ENCODE results near the gene PLB1. TPM values are rescaled to one million over a fixed set of nuclear protein-coding genes. Genes with fewer than 3 reads are reported as not detected.
"Not testable (repeated sequence)": the region's sequence is repeated elsewhere in the genome, so short reads cannot be mapped to it uniquely, and the experiment has no call there.

The PLB1 gene
- total RNA-seq, 1 experiment from 2014 or later: not detected

DNA sequence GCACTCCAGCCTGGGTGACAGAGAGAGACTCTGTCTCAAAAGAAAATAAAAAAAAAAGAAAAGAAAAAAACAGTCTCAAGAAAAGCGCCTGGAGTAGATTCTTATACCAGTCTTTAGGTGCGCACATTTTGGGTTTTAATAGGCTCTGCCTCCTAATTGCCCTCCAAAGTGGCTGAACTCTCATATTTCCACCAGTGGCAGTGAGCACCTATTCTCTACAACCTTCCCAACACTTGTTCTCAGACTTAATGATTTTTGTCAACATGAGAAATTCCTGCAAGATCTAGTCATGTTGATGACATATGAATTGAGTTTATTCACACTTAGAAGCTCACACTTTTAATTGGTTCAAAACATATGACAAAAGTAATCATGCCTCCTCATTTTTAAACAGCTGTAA lies 39.0 kb downstream of the PLB1 start:
- DNase-seq (ENCODE audit: low spot score): no peak

DNA sequence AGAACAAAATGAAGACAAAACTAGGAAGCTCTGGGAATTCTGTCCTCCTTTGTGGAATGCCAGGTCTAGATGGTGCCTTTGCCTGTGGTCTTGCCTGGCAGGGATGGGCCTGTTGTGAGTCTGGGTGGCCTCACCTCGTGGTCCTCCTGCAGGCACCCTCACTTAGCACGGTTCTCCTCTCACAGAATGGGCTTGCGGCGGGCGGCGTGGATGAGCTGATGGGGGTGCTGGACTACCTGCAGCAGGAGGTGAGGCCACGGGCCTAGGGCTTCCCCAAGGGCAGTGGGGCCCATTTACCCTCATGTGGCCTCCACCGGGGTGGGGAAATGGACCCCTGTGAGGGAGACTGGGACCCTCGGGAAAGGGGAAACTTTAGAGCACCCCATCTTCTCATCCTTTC lies 42.3 kb downstream of the PLB1 start:
- DNase-seq (ENCODE audit: low spot score): no peak

DNA sequence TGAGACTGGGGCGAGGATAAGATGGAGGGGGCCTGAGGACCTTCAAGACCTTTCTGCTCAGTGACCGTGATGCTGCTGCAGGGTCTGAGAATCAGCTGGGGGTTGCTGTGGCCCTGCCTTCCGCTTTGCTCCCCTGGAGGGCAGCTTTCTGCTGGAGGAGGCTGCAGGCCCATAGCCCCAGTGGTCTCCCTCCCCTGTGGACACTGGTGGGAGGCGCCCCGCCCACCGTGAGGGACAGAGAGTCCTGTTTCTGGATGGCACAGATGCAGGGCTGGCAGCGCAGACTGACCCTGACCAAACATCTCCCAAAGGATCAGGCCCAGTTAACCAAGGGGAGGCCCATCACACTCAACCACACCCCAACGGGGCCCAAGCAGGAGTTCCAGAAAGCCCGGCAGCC lies 42.8 kb downstream of the PLB1 start:
- no peak for DNase-seq (ENCODE audit: low spot score)

DNA sequence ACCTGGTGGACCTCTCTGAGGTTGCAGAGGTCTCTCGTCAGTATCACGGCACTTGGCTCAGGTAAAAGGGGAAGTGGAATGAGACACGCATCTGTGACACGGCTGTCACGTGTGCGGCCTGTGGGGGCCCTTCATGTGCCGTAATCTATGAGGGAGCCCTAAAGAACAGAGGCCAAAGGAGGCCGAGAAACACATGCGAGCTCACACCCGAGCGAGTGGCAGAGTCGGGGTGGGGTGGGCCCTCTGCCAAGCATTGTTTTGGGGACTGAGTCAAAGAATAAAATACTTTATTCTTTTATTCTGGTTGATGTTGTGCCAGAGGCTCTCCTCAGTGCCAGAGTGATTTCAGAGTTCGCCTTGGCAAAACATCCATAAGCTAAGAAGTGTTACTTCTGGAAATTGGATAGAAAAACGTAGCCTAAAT lies 43.3 kb downstream of the PLB1 start:
- no peak for DNase-seq (ENCODE audit: low spot score)

DNA sequence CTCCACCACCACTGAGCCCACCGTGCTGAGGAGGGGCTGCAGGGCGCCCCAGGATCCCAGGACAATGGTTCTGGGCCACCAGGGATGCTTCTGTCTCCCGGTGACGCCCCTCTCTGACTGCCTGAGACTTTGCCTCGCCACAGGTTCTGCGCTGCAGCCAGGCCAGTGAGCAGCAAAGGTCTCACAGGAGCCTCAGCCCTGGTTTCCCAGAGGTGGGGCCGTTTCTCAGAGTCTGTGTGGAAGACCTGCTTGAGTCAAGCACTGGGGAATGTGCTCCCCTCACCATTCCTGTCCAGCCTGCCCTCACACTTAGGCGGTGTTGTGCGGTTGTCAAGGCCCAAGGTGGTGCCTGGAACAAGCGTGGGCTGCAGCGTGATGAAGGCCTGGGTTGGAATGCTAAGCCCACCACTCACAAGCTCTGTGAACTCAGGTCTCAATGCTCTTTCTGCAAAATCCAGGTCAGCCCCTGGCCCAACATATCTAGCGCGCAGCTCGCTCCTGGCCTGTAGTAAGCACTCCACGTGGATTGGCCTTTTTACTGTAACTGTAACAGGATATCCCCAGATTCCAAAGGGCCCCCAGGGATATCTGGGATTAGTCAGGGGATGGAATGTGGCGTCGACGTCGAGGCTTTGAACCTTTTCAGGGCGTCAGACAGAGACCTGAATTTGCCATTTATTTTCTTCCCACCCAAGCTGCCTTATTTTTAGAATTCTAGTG lies 47.6 kb downstream of the PLB1 start:
- no peak for DNase-seq (ENCODE audit: low spot score)

DNA sequence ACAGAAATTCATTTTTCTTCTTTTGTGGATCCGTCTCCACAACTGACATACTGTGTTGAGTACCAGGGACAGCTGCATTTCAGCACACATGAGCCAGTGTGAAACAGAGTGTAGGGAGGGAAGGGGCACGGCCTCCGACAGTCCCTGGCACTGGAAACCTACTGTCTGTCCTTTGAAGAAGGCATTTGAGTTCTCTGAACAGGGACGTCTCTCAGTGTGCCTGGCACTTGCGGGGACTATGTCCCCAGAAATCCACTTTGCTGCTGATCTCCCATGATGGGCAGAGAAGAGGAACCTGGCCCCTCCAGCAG lies 48.1 kb downstream of the PLB1 start:
- DNase-seq (ENCODE audit: low spot score): no peak

DNA sequence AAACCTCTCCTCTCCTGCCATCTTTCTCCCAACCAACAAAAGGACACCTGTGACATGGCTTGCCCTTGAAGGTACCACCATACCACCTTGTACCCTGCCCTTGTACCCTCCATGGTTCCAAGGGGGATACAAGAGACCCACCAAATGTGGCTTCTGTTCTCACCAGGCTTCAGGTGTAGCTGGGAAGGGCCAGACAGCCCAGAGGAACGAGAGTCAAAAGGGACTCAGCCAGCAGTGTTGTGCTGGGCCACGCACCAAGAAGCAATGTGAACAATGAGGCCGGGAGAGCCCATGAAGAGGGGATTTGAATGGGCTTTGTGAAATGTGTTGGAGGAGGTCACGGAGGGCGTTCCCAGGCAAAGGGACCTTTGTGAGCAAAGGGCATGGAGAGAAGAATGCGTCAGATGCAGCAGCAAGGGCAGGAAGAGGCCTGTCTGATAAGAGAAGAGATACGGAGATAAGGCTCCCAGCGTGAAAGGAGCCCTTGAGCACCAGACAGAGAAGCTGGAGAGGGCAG lies 48.6 kb downstream of the PLB1 start:
- DNase-seq (ENCODE audit: low spot score): no peak

DNA sequence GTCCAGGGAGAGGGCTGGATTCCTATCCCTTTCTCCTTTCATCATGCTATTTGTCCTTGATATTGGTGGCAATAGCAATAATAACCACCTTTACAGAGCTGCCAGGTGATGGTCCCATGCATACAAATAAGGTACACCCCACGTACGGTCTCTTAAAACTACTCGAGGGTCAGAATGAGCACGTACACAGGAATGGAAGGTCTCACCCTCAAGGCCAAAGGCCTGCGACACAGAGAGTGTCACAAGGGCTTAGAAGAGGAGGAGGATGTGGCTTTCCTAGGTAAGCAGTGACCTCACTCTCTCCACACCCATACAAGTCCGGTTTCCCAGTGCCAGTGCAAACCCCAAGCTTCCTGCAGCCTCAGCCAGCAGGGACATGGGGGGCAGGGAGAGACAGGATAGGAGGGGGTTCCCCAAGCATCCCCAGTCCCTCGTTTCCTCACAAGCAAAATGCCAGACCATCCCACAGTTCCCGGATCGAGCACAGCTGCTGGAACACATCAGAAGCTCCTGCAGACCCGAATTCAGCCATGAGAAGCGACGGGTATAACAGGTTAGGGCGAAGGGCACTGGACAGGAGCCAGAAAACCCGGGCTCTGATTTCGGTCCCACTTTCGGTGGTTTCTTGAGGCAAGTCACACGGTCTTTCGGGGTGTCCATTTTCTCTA lies 49.2 kb downstream of the PLB1 start:
- no peak for DNase-seq (ENCODE audit: low spot score)

DNA sequence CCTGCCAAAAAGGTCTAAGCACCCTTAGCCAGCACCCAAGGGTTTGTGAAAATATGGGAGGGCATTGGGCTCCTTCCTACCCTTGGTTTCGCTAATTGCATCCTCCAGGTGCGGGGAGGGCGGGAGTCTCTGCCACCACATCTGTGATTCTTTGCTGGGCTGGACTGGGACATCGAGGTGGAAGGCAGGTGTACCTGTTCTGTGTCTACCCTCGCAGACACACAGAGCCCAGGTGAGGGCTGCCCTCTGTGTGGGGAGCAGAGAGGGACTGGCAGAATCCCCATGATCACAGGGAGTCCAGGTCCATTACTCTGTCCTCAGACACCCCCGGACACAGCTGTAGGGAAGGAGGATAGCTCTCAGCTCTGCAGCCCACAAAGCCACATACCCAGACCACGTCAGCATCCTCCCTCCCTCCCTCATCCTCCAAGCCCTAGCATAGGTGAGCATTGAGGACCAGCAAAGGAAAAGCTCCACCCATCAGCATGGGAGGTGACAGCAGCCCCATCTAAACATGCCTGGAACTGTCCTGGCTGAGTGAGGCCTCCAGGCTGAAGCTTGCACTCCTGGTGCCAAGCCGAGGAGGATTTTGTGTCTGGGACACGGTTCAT lies 49.8 kb downstream of the PLB1 start:
- DNase-seq (ENCODE audit: low spot score): no peak

DNA sequence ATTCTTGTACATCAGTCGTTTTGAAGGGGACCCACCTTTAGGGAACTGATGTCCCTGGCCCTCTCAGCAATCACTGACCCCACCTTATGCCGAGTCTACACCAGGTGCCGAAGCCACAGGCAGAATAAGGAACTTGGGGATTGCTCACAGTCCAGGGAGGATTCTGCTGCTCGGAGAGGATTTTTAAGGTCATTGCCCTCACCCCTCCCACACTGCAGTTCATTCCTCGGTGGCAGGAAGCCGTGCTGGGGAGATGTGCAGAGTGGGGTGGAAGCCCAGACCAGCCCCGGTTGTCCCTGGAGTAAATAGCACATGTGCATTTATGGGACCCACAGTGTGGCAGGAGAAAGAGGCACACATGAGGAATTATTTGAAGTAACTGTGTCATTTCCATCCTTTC lies 50.4 kb downstream of the PLB1 start:
- DNase-seq (ENCODE audit: low spot score): no peak

DNA sequence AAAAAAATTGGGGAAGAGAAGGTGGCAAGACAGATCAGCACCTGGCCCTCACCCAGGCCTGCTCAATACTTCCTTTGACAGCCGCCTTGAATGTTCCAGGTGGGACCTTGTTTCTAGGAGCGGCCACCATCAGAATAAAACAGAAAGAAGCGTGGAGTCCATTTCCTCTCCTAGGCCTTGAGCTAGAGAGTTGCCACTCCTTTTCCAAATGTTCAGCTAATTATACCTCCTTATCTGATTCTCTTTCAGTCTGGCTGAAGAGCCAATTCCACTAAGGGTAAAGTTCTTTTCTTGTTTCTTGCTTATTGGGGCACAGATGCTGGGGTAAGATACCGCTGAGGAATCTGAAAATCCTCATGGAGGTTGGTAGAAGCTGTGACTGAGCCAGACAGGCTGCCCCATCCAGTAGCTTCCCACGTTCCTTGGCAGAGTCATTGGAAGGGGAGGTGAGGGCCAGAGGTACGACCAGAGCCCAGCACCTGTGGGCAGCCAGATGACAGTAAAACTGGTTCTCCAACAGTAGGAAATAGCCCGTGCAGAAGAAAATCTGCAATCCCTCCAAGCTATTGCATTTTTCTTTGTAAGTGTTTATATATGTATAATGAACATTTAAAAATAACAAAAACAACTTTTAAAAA lies 51.5 kb downstream of the PLB1 start:
- DNase-seq (ENCODE audit: low spot score): no peak

DNA sequence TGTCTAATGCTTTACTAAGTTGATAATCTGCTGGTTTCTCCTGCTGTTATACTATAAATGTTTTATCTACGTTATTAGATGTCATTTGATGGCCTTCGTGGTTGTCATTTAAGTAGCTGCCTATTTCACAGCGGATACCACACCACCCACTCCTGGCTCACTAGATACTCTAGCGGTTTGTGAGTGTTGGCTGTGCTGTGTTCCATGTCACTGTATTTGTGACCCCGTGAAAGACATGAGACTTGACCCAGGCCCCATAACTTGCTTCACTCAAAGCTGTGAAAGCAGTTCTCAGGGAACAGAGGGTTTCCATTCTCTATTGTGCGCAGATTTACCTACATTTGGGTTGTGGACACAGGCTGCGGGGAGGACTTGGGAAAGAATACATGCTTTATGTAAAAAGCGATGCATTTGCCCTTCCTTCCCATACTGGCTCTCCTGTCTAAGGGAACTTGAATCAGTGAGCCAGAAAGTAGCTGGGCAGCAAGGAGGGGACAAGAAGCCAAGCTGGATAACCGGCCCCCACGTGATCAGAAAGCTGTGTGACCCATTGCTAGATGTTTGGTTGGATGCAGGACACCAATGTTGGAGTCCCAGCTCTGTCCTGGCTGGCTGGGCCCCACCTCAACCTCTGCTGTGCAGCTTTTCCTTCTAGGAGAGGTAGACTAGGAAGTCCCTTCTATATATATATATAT lies 52.2 kb downstream of the PLB1 start:
- no peak for DNase-seq (ENCODE audit: low spot score)

DNA sequence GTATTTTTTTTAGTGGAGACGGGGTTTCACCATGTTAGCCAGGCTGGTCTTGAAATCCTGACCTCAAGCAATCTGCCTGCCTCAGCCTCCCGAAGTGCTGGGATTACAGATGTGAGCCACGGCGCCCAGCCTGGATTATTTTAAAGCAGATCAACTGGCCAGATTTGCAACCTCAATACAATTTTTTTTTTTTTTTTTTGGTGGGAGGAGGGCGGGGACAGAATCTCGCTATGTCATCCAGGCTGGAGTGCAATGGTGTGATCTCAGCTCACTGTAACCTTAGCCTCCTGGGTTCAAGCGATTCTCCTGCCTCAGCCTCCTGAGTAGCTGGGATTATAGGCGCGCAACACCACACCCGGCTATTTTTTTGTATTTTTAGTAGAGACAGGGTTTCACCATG lies 54.5 kb downstream of the PLB1 start:
- DNase-seq (ENCODE audit: low spot score): not testable (repeated sequence)

DNA sequence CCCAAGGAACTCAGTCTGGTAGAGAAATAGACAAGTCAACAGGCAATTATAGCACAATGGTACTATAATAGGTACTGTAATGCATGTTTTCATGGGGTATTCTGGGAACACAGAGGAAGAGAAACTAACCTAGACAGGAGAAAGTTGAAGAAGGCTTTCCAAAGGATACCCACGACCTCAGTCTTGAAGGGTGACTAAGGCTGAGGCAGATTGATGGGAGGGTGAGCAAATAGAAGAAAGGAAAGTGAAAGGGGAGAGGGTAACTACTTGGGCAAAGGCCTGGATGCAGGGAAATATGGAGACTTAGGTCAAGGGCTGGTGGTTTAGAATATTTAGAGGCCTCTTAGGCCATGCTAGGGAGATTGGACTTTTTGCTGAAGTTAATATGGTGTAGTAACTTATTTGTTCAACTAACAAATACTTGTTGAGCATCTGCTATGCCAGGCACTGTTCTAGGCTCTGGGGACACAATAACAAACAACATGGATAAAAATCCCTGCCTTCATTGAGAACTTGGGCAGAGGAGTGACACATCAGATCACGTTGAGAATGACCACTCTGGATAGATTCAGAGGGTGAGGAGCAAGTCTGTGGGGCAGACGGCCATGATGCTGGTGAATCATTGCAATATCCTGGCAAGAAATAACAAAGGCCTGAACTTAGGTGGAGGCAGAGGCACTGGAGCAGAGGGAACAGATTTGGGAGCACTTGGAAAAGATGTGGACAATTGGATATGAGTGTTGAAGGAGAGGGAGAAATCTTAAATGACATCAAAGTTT lies 56.4 kb downstream of the PLB1 start:
- DNase-seq (ENCODE audit: low spot score): no peak

DNA sequence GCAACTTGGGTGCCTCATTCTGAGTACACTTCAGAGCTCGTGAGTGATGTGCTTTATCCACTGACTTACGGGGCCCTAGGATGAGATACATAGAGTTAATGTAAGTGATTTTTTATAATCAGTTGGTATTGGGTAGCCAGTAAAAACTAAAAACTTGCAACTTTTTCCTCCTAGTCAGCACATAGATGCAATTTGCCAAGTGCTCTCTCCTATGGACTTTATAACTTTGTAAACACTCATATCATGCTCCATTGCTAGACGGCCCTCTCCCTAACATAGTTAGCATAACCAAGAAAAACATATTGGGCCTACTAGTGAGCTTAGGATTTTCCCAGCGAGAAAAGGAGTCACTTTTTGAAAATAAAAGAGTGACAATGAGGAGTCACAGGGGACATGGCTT lies 60.4 kb downstream of the PLB1 start:
- no peak for DNase-seq (ENCODE audit: low spot score)

DNA sequence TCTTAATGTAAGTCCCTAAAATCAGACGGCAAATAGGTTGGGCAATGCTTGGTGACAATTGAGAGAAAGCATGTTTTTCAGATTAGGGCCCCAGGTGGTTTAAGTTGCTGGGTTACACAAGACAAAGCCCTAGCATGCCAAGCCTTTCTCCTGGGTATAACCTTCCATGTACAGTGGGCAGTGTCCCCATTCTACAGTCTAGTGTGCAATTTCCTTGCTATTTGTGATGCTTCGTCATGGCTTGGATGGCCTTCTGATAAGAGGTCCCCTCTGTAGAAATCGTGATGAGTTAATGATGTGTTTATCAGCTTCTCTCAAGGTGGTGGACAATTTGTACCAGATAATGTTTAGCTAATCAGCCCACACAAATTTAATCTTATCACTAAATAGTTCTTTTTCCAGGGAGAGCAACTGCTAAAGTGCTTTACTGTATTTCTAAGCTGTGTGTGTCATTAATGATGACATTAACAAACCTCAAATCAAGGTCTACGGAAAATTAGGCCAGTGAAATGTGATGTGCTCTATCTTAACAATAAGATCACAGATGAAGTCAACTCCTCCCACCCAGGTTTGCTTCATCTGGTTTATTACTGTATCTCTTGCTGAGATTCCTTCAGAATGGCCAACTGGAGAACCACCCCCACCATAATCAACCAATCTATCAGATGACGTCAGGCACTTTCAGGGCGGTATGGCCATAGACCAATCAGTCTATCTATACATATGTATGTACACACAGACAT lies 61.7 kb downstream of the PLB1 start:
- DNase-seq (ENCODE audit: low spot score): no peak

DNA sequence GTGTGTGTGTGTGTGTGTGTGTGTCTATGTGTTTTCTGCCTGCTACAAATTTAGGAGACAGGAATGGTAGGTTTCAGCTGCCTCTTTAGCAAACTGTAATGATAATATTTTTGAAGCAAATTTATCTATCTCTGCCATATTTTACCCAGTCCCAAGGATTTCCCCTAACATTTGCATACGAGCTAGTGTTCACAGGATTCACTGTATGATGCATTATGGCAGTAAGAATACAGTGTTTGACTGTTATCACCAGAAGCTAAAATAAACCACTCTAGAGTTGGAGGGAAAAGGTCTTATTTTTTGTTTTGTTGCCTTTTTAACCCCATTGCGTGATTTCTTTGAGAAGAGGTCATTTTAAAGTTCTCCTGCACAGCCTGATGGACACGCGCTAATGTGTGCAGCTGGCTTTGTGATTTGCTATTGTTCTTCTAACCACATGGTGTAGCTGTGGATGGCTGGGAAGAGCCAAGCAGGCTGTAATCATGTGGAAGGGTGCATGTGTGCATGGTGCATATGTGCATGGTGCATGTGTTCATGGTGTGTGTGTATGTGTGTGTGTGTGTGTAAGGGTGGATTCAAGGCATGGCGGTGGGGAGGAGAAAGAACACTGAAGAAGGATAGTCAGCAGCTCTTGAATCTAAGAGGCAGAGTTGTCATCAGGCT lies 62.4 kb downstream of the PLB1 start:
- DNase-seq (ENCODE audit: low spot score): no peak

DNA sequence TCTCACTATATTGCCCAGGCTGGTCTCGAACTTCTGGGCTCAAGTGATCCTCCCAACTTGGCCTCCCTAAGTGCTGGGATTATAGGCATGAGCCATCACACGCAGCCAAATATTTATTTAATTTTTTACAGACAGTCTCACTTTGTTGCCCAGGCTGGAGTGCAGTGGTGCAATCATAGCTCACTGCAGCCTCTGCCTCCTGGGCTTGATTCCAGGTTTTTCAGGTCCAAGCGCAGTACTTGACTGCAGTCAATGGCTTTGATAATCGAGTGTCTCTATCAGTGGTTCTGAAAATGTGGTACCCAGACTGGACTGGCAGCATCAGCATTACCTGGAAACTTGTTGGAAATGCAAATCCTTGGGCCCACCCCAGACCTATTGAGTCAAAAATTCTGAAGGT lies 63.1 kb downstream of the PLB1 start:
- no peak for DNase-seq (ENCODE audit: low spot score)

DNA sequence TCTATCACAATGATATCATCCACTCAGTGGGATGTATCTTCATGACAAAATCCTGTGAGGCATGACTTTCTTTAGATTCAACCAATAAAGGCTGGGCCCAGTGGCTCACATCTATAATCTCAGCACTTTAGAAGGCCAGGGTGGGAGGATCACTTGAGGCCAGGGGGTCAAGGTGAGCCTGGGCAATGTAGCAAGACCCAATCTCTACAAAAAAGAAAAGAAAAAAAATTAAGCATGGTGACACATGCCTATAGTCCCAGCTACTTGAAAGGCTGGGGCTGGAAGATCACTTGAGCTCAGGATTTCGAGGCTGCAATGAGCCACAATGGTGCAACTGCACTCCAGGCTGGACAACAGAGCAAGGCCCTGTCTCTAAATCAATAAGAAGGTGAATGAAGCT lies 68.0 kb downstream of the PLB1 start:
- no peak for DNase-seq (ENCODE audit: low spot score)

DNA sequence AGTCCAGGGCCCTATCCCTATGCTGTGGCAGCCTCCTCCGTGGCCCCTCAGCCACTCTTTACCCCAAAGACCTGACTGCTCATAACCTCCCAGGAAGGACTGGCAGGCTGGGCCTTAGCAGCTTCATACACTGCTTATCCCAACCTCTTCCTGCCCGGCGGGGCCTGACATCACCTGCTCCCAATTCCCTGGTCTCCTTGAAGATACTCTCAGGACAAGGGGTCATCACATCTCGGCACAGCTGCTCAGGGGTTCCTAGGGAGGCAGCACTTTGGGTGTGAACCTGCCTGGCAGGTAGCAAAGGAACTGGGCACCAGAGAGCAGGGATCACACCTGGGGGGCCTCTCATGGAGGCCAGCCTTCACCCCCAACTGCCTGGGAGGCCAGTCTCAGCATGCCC lies 68.5 kb downstream of the PLB1 start:
- no peak for DNase-seq (ENCODE audit: low spot score)
